GM12874 (cell line): ENCODE data around the gene TPD52L1.

ENCODE experiments used
- TF ChIP-seq, protein P1 (sequence below): IDR thresholded peaks from 2 replicates; pipeline ENCODE4 v1.5.1; 2011; ENCODE audit warnings: low read depth, mild to moderate bottlenecking, control low read depth, low read length, moderate library complexity; ENCODE audit not compliant: insufficient read depth

The TPD52L1 gene

DNA sequence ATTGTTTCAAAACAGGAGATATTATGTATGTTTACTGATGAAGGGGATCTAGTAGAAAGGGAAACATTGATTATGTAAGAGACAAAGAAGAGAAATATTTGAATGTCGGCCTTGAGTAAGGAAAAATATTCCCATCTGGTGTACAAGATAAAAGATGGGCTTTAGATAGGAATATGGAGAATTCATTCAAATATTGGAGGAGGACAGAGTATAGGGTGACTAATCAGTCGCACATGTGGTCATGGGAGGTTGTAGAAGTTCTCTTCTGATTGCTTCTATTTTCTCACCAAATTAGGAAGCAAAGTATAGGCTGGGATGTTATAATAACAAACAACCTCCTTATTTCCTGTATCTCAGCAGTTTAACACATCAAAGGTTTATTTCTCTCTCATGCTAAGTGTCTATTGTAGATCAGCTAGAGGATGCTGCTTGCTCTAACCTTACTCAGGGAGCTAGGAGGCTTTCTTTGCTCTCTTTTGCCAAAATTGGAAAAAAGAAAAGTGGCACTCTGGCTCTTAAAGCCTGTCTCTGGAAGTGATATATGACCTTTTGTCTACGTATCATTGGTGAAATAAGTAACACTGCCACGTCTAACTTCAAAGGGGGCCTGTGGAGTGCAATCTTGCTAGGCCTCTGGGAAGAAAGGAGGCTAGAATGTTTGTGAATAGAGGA is 149.4 kb downstream of the TPD52L1 start:
- TF ChIP-seq, protein P1, sequence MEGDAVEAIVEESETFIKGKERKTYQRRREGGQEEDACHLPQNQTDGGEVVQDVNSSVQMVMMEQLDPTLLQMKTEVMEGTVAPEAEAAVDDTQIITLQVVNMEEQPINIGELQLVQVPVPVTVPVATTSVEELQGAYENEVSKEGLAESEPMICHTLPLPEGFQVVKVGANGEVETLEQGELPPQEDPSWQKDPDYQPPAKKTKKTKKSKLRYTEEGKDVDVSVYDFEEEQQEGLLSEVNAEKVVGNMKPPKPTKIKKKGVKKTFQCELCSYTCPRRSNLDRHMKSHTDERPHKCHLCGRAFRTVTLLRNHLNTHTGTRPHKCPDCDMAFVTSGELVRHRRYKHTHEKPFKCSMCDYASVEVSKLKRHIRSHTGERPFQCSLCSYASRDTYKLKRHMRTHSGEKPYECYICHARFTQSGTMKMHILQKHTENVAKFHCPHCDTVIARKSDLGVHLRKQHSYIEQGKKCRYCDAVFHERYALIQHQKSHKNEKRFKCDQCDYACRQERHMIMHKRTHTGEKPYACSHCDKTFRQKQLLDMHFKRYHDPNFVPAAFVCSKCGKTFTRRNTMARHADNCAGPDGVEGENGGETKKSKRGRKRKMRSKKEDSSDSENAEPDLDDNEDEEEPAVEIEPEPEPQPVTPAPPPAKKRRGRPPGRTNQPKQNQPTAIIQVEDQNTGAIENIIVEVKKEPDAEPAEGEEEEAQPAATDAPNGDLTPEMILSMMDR = no peak

DNA sequence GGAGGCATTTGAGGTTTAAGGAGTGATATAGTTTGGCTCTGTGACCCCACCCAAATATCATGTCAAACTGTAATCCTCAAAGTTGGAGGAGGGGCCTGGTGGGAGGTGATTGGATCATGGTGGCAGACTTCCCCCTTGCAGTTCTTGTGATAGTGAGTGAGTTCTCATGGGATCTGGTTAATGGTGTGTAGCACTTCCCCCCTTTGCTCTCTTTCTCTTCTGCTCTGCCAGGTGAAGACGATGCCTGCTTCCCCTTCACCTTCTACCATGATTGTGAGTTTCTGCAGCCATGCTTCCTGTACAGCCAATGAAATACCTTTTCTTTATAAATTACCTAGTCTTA is 149.9 kb downstream of the TPD52L1 start:
- TF ChIP-seq, protein P1 = no peak

DNA sequence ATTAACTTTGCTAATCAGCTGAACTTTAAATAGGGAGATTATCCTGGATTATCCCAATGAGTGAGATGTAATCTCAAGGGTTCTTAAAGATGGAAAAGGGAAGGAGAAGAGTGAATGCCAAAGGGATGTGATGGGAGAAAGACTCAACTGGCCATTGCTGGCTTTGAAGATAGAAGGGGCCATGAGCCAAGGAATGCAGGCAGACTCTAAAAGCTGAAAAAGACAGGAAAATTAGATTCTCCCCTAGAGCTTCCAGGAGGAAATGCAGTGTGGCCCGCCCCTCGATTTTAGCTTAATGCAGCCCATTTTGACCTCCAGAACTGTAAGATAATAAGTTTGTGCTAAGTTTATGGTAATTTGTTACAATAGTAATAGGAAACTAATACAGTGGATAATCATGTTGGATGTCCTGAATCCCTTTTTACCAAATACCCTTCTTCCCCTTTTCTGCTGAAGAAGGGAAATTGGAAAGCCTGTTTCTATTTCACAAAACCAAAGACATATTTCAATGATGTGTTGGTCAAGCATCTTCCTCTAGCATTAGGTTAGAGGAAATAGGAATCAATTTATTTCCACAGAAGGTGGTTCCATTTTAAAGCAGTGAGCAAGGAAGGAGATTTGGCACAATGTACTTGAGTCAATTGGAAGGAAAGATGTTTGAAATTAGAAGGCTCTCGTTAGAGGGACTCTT is 151.5 kb downstream of the TPD52L1 start:
- TF ChIP-seq, protein P1 = no peak

DNA sequence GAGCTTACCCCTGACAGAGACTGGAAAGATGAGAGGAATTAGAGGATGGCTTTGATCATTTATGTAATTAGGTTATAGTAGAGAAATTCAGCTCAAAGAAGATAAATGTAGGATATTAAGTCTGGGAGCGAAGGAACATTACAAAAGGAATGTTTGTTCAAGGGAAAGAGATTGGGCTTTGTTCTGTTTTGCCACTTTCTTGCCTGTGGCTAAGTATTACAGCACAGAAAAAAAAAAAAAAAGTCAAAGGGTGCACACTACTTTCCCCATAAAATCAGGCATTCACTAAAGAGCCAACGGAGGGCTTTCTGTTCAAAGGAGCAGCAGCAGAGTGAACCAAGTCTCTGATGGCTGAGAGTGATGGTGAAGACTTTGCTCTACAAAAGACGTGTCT is 153.2 kb downstream of the TPD52L1 start:
- TF ChIP-seq, protein P1 = no peak

DNA sequence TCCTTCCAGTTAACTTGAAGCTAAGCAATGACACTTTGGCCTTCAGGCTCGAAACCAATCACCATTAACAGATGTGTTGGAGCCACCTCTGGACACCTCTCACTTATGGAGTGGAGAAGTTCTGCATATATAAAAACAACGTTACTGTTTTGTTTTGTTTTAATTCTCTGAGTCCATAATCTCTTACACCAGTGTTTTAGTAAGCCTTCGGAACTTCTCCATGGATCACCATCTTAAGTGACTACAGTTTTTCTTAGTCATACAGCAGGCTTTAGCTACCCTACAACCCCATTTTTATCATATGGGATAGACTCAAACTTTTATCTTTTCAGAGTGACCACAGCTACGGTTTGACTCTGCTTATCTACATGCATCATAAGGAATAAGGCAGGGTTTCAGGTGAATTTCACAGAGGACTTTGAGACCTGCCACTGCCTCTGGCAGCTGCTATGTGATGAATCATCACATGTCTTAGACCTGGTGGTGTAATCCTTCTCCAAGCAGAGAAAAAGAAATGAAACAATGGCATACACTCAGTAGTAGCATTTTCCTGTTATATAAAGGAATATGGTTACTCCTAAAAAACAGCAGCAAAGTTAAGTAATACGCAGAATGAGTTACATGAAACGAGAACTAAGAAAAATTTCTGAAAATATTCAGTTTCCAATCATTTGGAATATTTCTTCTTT is 153.7 kb downstream of the TPD52L1 start:
- TF ChIP-seq, protein P1 = no peak

DNA sequence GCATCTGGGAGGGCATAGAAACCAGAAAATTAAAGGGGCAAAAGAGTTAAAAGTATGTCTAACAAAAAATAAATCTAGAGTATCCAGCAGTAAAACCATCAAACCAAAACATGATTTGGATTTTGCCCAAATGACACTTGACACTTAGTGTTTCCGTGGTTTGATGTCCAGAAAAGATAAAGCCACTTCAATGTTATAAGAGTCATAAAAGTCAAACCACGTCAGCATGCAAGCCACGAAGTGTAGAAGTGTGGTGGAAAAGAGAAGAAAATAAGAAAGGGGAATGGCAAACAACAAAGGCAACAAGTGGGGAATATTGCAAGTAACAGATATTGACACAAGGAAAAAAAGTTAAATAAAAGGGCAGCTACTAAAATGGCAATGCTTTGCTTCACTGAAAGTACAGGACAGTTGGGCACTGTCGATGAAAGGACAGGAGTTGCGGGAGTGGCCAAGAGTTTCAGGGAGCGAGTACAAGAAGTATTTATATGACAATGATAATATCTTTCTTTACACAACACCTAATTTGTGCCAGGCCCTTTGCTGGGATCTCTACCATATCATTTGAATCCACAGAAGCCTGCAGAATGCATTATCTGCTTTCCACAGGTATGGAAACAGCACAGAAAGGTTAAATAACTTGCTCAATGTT is 154.5 kb downstream of the TPD52L1 start:
- TF ChIP-seq, protein P1 = no peak

DNA sequence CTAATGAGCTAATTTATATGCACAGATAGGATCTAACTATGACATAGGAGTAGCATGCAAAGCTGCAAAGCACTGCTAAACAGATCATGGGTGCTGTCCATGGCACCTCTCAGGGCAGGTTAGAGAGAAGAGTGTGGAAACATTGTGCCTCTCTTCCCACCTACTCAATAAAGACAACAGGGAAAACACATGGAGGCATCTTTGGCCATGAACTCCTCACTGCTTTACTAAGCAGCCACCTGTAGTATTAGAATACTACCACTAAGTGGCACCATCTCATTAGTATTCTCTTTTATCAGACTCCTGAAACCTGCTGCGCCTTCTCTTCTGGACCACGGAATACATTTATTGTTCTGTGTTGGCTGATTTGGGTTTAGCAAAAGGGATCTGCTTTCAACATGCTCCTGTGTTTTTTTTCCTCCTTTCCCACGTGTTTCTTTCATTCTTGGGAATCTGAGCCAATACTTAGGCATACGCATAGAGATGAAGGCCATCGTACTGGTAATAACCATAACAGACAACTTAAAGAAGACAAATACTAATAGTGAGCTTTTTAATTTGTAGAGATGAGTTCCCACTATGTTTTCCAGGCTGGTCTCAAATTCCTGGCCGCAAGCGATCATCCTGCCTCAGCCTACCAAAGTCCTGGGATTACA is 157.5 kb downstream of the TPD52L1 start:
- TF ChIP-seq, protein P1 = peak; percentile 65
